Choroid plexus epithelial cell (primary cell): ENCODE data around the gene NFKBIB.
"Not testable (repeated sequence)": the region's sequence is repeated elsewhere in the genome, so short reads cannot be mapped to it uniquely, and the experiment has no call there.

Experiments
- DNase-seq: peaks from one replicate; pipeline ENCODE4 v3.0.0-alpha.2; 2010; ENCODE audit warnings: low read depth
- H3K4me3 ChIP-seq: 2 replicates; pipeline ENCODE4 v1.5.1; 2011; ENCODE audit warnings: low read depth, mild to moderate bottlenecking, control low read depth, low read length, moderate library complexity
- CTCF ChIP-seq: conservative IDR thresholded peaks from 2 replicates; pipeline ENCODE4 v1.5.1; 2011; ENCODE audit warnings: low read depth, mild to moderate bottlenecking, control low read depth, inconsistent platforms, low read length, moderate library complexity

NFKBIB gene

GRCh38 chr19:38869836-38870607 is 29.7 kb upstream of the NFKBIB start:
- peak; percentile 63 for DNase-seq
- H3K4me3 ChIP-seq = peak overlapping the region; percentile 54
- peak; percentile 75 for TF ChIP-seq CTCF

GRCh38 chr19:38870612-38871011 is 29.2 kb upstream of the NFKBIB start:
- H3K4me3 ChIP-seq = no peak overlapping the region
- TF ChIP-seq CTCF = no peak
- DNase-seq = no peak

GRCh38 chr19:38873400-38873799 is 26.4 kb upstream of the NFKBIB start:
- not testable (repeated sequence) for DNase-seq, H3K4me3 ChIP-seq

- no peak overlapping the region for H3K4me3 ChIP-seq
- no peak for DNase-seq
- no peak for TF ChIP-seq CTCF
Observed at GRCh38 chr19:38875656-38876395, 23.9 kb upstream of the NFKBIB start.

GRCh38 chr19:38877781-38878574 is 21.8 kb upstream of the NFKBIB start, which contains the start of gene RINL:
Gene RINL (minus strand): TSS chr19:38878275. CDS start chr19:38876742, 1,533 bp downstream.
- DNase-seq = no peak
- no peak within 1 kb of the TSS for H3K4me3 ChIP-seq
- no peak for TF ChIP-seq CTCF

- no peak overlapping the region for H3K4me3 ChIP-seq
- TF ChIP-seq CTCF = peak; percentile 15
- DNase-seq = no peak
Observed at GRCh38 chr19:38878575-38879399, 21.0 kb upstream of the NFKBIB start.

- no peak overlapping the region for H3K4me3 ChIP-seq
- no peak for DNase-seq
- TF ChIP-seq CTCF = no peak
Observed at GRCh38 chr19:38879400-38879751, 20.4 kb upstream of the NFKBIB start.
